Measurements from ENCODE around the gene SPRR2F.

GRCh38 chr1:153133743-153134142 lies 20.4 kb upstream of the SPRR2F start:
- TF ChIP-seq POLR2A (IDR thresholded peaks at IDR 0.05) (no peak), CTCF (IDR thresholded peaks at IDR 0.05) (no peak)
